Measurements from ENCODE around the gene KCNE2. TPM values are rescaled to one million over a fixed set of nuclear protein-coding genes. Genes with fewer than 3 reads are reported as not detected.

KCNE2 gene
- total and polyA plus RNA-seq, 4 donors = 0.31 to 0.65 TPM; not detected in 2

GRCh38 chr21:34338226-34338625 lies 25.6 kb upstream of the KCNE2 start:
- TF ChIP-seq CTCF (IDR thresholded peaks at IDR 0.05; ENCODE audit: control extremely low read depth, extremely low read depth) = no peak
- H3K27me3 ChIP-seq (ENCODE audit: control insufficient read depth in 3 of 3, insufficient read depth in 3 of 3, low read length in 2 of 3) = no peaks in the 10 kb centered on the region
- no peaks in the 10 kb centered on the region for H3K36me3 ChIP-seq (ENCODE audit: control insufficient read depth in 4 of 4, insufficient read depth in 4 of 4, low read length in 4 of 4)
- H3K4me1 ChIP-seq (ENCODE audit: control insufficient read depth in 5 of 5, insufficient read depth in 5 of 5, low read length in 5 of 5) = peaks cover 0 to 18% (median 0%) of the 10 kb centered on the region in 5 donors
- 91 to 93% methylated on average over 8 of the region's 8 CpGs for WGBS, 2 donors
- H3K9ac ChIP-seq (ENCODE audit: insufficient read depth in 1 of 2, low read length in 2 of 2) = no peak overlapping the region
- no peak for ATAC-seq (ENCODE audit: insufficient read depth, low FRiP score)
- no peak overlapping the region for H3K4me3 ChIP-seq
- no peak for DNase-seq
- no peak overlapping the region for H3K27ac ChIP-seq (ENCODE audit: low read depth in 1 of 2, low read length in 1 of 2)
- no peaks in the 10 kb centered on the region for H3K9me3 ChIP-seq (ENCODE audit: control insufficient read depth in 4 of 4, insufficient read depth in 3 of 4, low read length in 3 of 4)

DNA sequence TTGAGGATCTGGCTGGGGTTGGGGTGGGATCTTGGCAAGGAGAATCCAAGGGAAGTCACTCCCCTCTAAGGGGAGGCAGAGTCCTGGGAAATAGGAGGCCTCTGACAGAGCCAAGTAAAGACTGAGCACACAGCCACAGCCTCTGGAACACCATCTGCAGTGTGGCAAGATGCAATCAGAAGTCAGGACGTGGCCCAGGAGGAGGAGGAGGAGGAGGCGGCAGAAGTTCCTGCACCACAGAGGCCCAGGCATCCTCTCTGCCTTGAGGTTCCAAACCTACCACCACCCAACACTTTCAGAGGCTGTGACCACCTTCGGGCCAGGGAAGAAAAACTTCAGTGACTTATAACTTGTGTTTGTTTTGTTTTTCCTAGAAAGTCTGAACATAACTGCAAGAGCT lies 23.7 kb upstream of the KCNE2 start:
- 71 to 81% methylated on average over 3 of the region's 3 CpGs for WGBS, 2 donors
- TF ChIP-seq CTCF (IDR thresholded peaks at IDR 0.05; ENCODE audit: control extremely low read depth, extremely low read depth) = no peak
- Histone ChIP-seq H3K9ac (ENCODE audit: insufficient read depth in 1 of 2, low read length in 2 of 2) (no peak overlapping the region), H3K36me3 (ENCODE audit: control insufficient read depth in 4 of 4, insufficient read depth in 4 of 4, low read length in 4 of 4) (no peaks in the 10 kb centered on the region), H3K4me1 (ENCODE audit: control insufficient read depth in 5 of 5, insufficient read depth in 5 of 5, low read length in 5 of 5) (peaks cover 0 to 24% (median 0%) of the 10 kb centered on the region in 5 donors), H3K4me3 (no peak overlapping the region), H3K9me3 (ENCODE audit: control insufficient read depth in 4 of 4, insufficient read depth in 3 of 4, low read length in 3 of 4) (no peaks in the 10 kb centered on the region), H3K27ac (ENCODE audit: low read depth in 1 of 2, low read length in 1 of 2) (no peak overlapping the region), H3K27me3 (ENCODE audit: control insufficient read depth in 3 of 3, insufficient read depth in 3 of 3, low read length in 2 of 3) (no peaks in the 10 kb centered on the region)
- DNase-seq = no peak
- no peak for ATAC-seq (ENCODE audit: insufficient read depth, low FRiP score)

GRCh38 chr21:34342476-34342875 lies 21.3 kb upstream of the KCNE2 start:
- Histone ChIP-seq H3K36me3 (ENCODE audit: control insufficient read depth in 4 of 4, insufficient read depth in 4 of 4, low read length in 4 of 4) (no peaks in the 10 kb centered on the region), H3K4me1 (ENCODE audit: control insufficient read depth in 5 of 5, insufficient read depth in 5 of 5, low read length in 5 of 5) (peaks cover 0 to 35% (median 9%) of the 10 kb centered on the region in 5 donors), H3K9ac (ENCODE audit: insufficient read depth in 1 of 2, low read length in 2 of 2) (no peak overlapping the region), H3K27me3 (ENCODE audit: control insufficient read depth in 3 of 3, insufficient read depth in 3 of 3, low read length in 2 of 3) (no peaks in the 10 kb centered on the region), H3K27ac (ENCODE audit: low read depth in 1 of 2, low read length in 1 of 2) (no peak overlapping the region), H3K4me3 (no peak overlapping the region), H3K9me3 (ENCODE audit: control insufficient read depth in 4 of 4, insufficient read depth in 3 of 4, low read length in 3 of 4) (no peaks in the 10 kb centered on the region)
- TF ChIP-seq CTCF (IDR thresholded peaks at IDR 0.05; ENCODE audit: control extremely low read depth, extremely low read depth) = no peak
- 84 to 92% methylated on average over 5 of the region's 5 CpGs for WGBS, 2 donors
- no peak for ATAC-seq (ENCODE audit: insufficient read depth, low FRiP score)
- DNase-seq = no peak

GRCh38 chr21:34343347-34343746 lies 20.5 kb upstream of the KCNE2 start:
- no peaks in the 10 kb centered on the region for H3K27me3 ChIP-seq (ENCODE audit: control insufficient read depth in 3 of 3, insufficient read depth in 3 of 3, low read length in 2 of 3)
- H3K36me3 ChIP-seq (ENCODE audit: control insufficient read depth in 4 of 4, insufficient read depth in 4 of 4, low read length in 4 of 4) = no peaks in the 10 kb centered on the region
- H3K9ac ChIP-seq (ENCODE audit: insufficient read depth in 1 of 2, low read length in 2 of 2) = no peak overlapping the region
- H3K4me3 ChIP-seq = no peak overlapping the region
- peaks cover 0 to 39% (median 9%) of the 10 kb centered on the region in 5 donors for H3K4me1 ChIP-seq (ENCODE audit: control insufficient read depth in 5 of 5, insufficient read depth in 5 of 5, low read length in 5 of 5)
- 91 to 95% methylated on average over 7 of the region's 7 CpGs for WGBS, 2 donors
- no peak overlapping the region for H3K27ac ChIP-seq (ENCODE audit: low read depth in 1 of 2, low read length in 1 of 2)
- no peaks in the 10 kb centered on the region for H3K9me3 ChIP-seq (ENCODE audit: control insufficient read depth in 4 of 4, insufficient read depth in 3 of 4, low read length in 3 of 4)
- DNase-seq (no peak), ATAC-seq (ENCODE audit: insufficient read depth, low FRiP score) (no peak)
- TF ChIP-seq CTCF (IDR thresholded peaks at IDR 0.05; ENCODE audit: control extremely low read depth, extremely low read depth) = no peak

All from lung (tissue), 12 donors.